Type B pancreatic cell (in vitro differentiated cells): ENCODE data around the gene ITGB1. TPM values are rescaled to one million over a fixed set of nuclear protein-coding genes. Genes with fewer than 3 reads are reported as not detected.
"Not testable (repeated sequence)": the region's sequence is repeated elsewhere in the genome, so short reads cannot be mapped to it uniquely, and the experiment has no call there.

Source experiments
- DNase-seq: peaks from one replicate; pipeline ENCODE4 v3.0.0; 2021; ENCODE audit warnings: mixed read lengths; ENCODE audit not compliant: unreplicated experiment; ENCODE audit errors: extremely low spot score
- H3K27ac Mint-ChIP-seq: 2 replicates; pipeline ENCODE4 v1.8.0; 2021; ENCODE audit warnings: mild to moderate bottlenecking, mixed read lengths
- H3K27me3 Mint-ChIP-seq: 2 replicates; pipeline ENCODE4 v1.8.0; 2021; ENCODE audit warnings: mixed read lengths
- H3K36me3 Mint-ChIP-seq: 2 replicates; pipeline ENCODE4 v1.8.0; 2021; ENCODE audit warnings: mixed read lengths
- H3K4me1 Mint-ChIP-seq: one replicate; pipeline ENCODE4 v1.8.0; 2021; ENCODE audit warnings: mixed read lengths; ENCODE audit not compliant: unreplicated experiment
- H3K4me3 Mint-ChIP-seq: 2 replicates; pipeline ENCODE4 v1.8.0; 2021; ENCODE audit warnings: mild to moderate bottlenecking, mixed read lengths
- H3K9me3 Mint-ChIP-seq: 2 replicates; pipeline ENCODE4 v1.8.0; 2021; ENCODE audit warnings: mixed read lengths
- total RNA-seq: library from RNA; stranded (reverse); gene quantifications from 2 replicates; pipeline ENCODE4 v1.2.1, GENCODE V29; 2021; ENCODE audit warnings: low replicate concordance
- TF ChIP-seq, protein P1 (sequence below): fragments of 200-600 bp; sonication (generic); conservative IDR thresholded peaks from 2 replicates; pipeline ENCODE4 v1.5.0; 2021; ENCODE audit warnings: antibody characterized with exemption, mild to moderate bottlenecking

ITGB1 gene
- total RNA-seq, 1 donor from 2014 or later: 240 TPM

DNA sequence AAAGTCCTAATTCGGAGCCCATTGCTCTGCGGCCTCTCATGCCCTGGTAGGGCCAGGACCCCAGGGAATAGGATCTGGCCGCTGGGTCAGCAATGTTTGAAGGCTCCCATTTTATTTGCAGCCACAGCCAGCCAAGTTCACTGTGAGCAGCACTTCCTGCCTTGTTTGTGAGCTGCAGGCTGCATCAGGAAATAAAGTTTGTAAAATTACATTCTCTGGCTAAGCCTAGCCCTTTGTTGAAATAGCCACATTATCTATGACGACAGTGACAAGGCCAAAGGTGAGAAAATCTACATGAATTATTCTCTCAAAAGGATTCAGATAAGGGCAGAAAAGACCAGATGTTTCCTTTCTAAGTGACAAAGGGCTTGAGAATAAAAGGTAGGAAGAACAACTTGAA is 23.7 kb upstream of the ITGB1 start:
- Mint-ChIP-seq H3K27me3 (no peaks in the 10 kb centered on the region), H3K27ac (peak overlapping the region; percentile 98), H3K36me3 (no peaks in the 10 kb centered on the region), H3K4me1 (peaks cover 24% of the 10 kb centered on the region), H3K9me3 (no peaks in the 10 kb centered on the region), H3K4me3 (peak overlapping the region; percentile 31)
- DNase-seq: no peak
- TF ChIP-seq, protein P1, sequence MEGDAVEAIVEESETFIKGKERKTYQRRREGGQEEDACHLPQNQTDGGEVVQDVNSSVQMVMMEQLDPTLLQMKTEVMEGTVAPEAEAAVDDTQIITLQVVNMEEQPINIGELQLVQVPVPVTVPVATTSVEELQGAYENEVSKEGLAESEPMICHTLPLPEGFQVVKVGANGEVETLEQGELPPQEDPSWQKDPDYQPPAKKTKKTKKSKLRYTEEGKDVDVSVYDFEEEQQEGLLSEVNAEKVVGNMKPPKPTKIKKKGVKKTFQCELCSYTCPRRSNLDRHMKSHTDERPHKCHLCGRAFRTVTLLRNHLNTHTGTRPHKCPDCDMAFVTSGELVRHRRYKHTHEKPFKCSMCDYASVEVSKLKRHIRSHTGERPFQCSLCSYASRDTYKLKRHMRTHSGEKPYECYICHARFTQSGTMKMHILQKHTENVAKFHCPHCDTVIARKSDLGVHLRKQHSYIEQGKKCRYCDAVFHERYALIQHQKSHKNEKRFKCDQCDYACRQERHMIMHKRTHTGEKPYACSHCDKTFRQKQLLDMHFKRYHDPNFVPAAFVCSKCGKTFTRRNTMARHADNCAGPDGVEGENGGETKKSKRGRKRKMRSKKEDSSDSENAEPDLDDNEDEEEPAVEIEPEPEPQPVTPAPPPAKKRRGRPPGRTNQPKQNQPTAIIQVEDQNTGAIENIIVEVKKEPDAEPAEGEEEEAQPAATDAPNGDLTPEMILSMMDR: no peak

GRCh38 chr10:32980558-32981468 is 22.8 kb upstream of the ITGB1 start:
- no peaks in the 10 kb centered on the region for H3K36me3 Mint-ChIP-seq
- no peaks in the 10 kb centered on the region for H3K27me3 Mint-ChIP-seq
- H3K27ac Mint-ChIP-seq: peak overlapping the region; percentile 98
- peaks cover 24% of the 10 kb centered on the region for H3K4me1 Mint-ChIP-seq
- TF ChIP-seq, protein P1: peak; percentile 46
- peak; percentile 83 for DNase-seq
- H3K4me3 Mint-ChIP-seq: peak overlapping the region; percentile 93
- no peaks in the 10 kb centered on the region for H3K9me3 Mint-ChIP-seq

DNA sequence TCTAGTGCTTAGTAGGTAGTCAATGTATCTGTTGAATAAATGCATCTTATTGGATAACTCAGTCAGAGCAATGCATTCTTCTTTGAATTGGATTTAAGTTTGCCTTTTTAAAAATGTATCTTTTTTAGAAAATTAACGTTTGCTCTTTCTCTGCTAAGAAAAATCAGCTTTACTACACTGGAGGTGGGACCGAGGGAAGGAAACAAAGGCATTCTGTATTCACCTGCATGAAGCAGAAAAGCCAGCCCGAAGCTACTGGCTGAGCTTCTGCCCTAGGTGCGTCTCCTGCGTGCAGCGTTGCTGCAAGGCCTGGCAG is 22.2 kb upstream of the ITGB1 start:
- no peaks in the 10 kb centered on the region for H3K36me3 Mint-ChIP-seq
- H3K4me3 Mint-ChIP-seq: peak overlapping the region; percentile 93
- no peak for DNase-seq
- H3K27ac Mint-ChIP-seq: peak overlapping the region; percentile 98
- no peaks in the 10 kb centered on the region for H3K27me3 Mint-ChIP-seq
- peaks cover 24% of the 10 kb centered on the region for H3K4me1 Mint-ChIP-seq
- H3K9me3 Mint-ChIP-seq: no peaks in the 10 kb centered on the region
- TF ChIP-seq, protein P1: no peak

DNA sequence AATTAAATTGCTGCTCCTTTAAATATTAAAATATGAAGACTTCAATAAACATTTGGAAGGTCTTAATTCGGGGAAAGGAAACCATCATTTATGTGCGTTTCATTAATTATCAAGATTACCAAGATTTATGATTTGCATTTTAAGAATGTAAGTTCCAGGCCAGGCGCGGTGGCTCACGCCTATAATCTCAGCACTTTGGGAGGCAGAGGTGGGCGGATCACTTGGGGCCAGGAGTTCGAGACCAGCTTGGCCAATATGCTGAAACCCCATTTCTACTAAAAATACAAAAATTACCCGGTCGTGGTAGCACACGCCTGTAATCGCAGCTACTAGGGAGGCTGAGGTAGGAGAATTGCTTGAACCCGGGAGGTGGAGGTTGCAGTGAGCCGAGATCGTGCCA is 21.7 kb upstream of the ITGB1 start:
- not testable (repeated sequence) for H3K27me3 Mint-ChIP-seq, H3K27ac Mint-ChIP-seq, DNase-seq, H3K9me3 Mint-ChIP-seq, H3K36me3 Mint-ChIP-seq
- Mint-ChIP-seq H3K4me1 (peaks cover 24% of the 10 kb centered on the region), H3K4me3 (peak overlapping the region; percentile 71)

DNA sequence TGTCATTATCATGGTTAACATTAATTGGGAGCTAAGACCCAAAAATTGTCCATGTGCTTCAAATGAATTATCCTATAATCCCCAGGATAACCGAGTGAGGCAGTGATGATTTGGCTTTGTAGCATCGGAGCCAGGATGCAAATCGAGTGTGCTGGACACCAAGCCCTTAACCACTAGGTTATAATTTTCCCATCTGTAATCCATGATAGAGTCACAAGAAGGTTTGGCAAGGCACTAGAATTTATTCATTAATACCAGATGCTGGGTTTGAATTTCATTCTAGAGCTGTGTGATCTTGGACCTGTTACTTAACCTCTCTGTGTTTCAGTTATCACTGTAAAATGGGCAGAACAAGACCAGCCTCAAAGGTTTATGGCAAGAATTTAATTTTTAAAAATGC is 21.0 kb upstream of the ITGB1 start:
- H3K27ac Mint-ChIP-seq: no peak overlapping the region
- no peaks in the 10 kb centered on the region for H3K27me3 Mint-ChIP-seq
- H3K36me3 Mint-ChIP-seq: no peaks in the 10 kb centered on the region
- peaks cover 24% of the 10 kb centered on the region for H3K4me1 Mint-ChIP-seq
- no peak for DNase-seq
- TF ChIP-seq, protein P1: no peak
- no peaks in the 10 kb centered on the region for H3K9me3 Mint-ChIP-seq
- H3K4me3 Mint-ChIP-seq: no peak overlapping the region

- peaks cover 19% of the 10 kb centered on the region for H3K4me1 Mint-ChIP-seq
- H3K27me3 Mint-ChIP-seq, H3K9me3 Mint-ChIP-seq, H3K4me3 Mint-ChIP-seq, DNase-seq, H3K27ac Mint-ChIP-seq, H3K36me3 Mint-ChIP-seq: not testable (repeated sequence)
These were observed 20.1 kb upstream of the ITGB1 start for GRCh38 chr10:32977846-32978809.
